Stimulated activated CD4-positive, alpha-beta T cell treated with anti-CD3 and anti-CD28 coated beads, Interleukin-2, amount 100 ng/mL, for 24 hours (primary cell): ENCODE results near the gene ANO7.

Source experiments
- DNase-seq, 2 donors: peaks; one replicate each; pipeline ENCODE4 v3.0.0-alpha.2; 2020

Gene ANO7

GRCh38 chr2:241228860-241229516, 40.5 kb downstream of the ANO7 start:
- DNase-seq, result no peak

- no peak for DNase-seq
Measured at GRCh38 chr2:241229563-241230401, 41.3 kb downstream of the ANO7 start.

GRCh38 chr2:241230435-241230834, 42.0 kb downstream of the ANO7 start:
- no peak for DNase-seq

DNA sequence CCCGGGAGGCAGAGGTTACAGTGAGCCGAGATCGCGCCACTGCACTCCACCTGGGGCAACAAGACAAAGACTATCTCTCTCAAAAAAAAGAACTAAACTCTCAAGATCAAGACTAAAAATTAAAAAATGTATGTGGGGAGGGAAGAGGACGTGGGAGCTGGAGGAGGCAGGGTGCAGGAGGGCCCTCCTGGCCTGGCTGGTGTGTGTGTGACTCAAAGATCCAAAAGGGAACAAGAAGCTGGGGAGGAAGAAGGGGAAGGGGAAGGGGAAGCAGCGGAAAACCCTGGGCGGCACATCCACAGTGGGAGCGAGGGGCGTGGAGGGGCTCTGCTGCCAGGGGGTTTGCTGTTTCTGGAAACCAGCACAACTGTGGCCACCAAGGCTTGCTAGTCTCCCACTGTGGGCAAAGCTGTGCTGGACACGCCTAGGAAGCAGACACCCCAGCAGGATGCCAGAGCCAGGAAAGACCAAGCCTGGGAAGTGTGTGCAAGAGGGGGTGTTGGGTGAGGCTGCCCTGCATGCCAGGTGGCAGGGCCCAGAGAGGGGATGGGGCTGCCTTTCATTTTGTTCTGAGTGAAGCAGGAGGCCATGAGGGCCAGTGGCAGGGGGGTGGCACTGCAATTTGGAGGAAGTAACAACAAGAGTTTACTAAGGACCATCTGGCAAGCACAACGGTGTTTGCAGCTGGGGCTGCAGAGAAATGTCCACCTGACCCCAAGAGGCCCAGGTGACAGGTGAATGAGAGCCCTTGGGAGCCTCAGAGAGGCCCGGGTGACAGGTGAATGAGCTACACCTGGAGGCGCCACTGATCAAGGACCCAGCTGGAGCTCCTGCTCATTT, 44.5 kb downstream of the ANO7 start:
- DNase-seq, result no peak

DNA sequence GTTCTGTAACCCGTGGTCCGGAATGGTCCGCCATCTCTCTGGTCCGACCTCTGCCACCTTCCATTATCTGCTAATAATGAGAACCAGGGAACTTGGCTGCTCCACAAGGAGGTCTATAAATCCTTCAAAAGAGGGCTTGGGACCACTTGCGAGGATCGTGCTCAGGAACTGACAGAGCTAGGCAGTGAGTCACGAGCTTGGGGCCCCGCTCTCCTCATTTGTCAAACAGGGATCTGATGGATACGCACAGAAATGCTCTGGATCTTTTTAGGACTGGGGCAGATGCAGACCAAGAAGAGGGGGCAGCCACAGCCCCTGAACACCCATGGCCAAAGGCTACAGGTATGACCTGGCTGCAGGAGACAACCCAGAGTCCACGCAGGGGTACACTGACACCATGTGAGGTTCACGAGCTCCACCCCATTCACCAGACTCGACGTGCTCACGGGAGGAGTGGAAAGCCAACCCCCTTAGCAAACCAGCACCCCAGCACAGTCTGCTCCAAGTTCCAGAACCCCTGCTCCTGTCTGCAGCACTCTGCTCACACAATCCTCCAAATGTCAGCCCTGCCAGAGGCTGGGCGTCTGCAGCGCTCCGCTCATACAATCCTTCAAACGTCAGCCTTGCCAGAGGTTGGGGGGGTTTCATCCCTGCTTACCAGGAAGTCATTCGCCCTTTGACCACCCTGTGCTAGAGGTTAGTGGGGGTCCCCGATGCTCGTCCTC, 45.8 kb downstream of the ANO7 start:
- DNase-seq, result no peak

- no peak for DNase-seq
Measured at GRCh38 chr2:241234962-241235740, 46.7 kb downstream of the ANO7 start.

DNA sequence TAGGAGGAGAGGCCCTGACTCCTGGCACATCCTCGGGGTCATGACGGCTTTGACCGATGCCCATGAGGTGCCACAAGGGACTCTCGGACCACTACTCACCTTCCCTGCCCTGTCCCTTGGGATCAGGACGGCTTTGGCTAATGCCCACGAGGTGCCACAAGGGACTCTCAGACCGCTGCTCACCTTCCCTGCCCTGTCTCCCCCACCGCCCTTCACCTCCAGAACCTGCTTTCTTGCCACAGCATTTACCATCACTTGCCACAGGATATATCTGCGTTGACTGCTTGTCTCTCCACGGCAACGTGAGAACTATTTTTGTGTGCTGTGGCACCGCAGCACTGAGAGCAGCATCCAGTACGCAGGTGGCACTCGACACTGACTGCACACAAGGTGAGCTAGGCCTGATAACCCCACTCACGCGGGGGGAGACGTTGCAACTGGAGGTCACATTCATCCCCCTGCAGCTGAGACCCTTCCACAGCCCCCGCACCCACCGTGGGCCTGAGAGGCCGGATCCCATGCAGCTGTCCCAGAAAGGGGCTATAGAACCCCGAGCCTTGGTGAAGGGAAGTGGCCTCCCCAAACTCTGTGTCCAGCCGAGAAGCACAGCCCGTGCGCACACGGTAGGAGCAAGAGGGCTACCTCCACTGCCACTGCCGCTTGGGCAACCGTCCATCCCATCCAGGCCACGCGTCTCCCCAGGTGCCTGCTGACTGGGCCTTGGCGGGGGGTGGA, 47.5 kb downstream of the ANO7 start:
- DNase-seq, result no peak

DNA sequence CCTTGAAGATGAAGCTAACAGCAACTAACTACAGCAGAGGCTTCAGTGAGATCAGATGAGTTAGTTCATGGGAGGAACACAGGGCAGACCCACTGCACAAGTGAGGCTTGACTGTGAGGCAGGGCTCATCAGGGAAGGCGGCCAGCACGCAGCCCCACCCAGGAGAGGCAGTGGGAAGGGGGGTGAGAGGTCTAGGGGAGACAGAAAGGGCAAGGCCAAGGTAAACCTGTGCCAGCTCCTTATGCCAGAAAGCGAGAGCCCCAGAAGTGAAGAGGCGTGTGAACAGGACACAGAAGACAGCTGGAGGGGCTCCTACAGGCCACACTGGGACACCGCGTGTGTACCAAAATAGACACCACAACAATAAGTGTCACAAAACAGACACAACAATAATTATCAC, 48.6 kb downstream of the ANO7 start:
- no peak for DNase-seq

- no peak for DNase-seq
Measured at GRCh38 chr2:241237949-241238371, 49.5 kb downstream of the ANO7 start.

DNA sequence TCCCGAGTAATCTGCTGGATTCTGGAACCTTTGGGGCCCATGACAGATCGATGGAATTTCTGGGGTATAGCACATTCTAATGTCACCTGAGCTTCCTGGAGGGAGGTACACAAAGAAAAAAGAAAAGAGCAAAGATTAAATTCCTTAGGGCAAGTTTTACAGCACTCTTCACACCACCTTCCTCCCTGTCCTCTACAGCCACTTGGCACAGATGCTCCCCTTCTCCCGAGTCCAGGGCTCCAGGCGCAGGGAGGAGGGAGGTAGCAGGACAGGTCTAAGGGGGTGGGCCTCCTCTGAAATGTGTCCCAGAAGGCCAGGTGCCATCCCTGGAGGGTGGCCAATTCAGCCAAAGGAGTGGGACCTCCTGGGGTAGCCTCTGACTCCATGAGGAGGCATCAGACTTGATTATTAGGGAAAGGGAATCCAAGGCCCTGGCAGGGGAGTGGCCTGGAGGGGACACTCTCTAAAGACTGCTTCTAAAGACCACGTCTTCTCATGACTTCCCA, 50.3 kb downstream of the ANO7 start:
- no peak for DNase-seq

- DNase-seq, result no peak
Measured at GRCh38 chr2:241239552-241240202, 51.2 kb downstream of the ANO7 start.

DNA sequence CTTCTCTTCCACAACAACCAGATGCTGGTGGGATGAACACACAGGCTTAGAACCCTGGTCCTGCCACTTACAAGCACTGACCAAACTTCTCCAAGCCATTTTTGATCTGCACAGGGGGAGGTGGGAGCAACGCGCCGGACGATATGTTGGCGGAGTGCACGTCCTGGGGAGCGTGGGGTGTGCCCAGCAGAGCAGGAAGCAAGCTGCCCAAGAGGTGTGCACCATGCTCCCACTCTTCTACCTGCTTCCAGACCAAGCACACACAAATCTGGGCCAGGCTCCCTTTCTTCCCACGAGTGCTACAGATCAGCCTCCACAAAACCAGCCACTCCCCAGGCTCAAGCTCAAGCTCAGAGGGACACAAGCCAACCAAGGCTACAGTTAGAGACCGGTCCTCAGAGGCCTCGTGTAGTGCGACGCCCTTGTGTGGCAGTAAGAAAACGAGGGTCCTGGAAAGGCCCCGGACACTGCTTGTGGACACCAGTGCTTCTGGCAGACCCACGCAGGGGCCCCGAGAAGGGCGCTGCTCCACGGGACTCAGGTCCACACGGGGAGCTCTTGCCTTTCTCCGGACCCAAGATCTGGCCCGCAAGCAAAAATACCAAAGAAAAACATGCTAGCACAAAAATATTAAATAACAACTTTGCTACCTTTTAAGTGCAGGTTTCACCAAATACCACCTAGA, 52.0 kb downstream of the ANO7 start:
- no peak for DNase-seq

DNA sequence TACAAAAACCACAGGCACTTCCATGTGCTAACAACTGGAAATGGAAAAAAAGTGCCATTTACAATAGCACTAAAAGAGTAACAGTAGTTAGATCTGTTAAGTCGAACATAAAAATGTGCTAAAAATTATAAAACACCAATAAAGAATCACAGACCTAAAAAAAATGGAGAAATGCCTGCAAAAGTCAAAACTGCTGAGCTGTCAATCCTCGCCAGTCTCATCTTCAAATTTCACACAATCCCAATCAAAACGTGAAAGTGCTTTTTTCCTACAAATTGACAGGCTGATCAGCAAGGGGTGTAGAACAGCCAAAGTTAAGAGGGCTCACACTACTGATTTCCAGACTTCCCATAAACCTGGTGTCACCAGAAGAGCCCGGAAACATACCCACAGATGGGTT, 53.2 kb downstream of the ANO7 start:
- no peak for DNase-seq

- no peak for DNase-seq
Measured at GRCh38 chr2:241242306-241242705, 53.8 kb downstream of the ANO7 start.

DNA sequence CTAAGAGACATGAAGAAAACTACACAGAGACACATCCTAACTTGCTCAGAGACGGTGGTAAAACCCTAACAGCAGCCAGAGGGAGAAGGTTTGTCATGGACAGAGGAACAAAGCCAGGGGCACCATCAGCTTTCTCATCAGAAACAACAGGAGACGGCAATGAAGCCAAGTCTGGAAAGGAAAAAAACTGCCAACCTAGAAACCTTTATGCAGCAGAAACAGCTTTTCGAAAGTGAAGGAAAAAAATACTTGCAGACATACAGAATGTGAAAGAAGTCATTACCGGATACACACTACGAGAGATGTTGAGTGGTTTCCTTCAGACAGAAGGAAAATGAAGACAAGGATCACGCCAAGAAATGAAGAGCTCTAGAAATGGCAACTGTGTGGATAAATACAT, 55.9 kb downstream of the ANO7 start:
- no peak for DNase-seq

DNA sequence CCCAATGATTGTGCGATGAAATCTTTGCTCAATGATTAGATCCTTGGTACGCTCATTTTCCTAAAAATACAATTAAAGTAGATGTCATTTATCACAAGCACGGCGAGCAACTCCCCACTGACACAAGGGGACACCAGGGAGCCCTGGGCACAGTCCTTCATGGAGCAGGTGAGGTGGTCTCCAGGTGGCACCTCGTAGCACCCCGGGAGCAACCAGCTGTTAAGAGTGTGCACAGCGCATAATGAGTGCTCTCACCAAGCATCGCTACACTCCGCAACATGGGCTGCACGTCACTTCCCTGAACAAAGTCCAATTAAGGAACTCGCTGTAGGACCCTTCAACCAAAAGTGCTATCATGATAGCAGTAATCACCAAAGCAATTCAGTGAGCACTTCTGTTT, 59.8 kb downstream of the ANO7 start:
- no peak for DNase-seq

GRCh38 chr2:241248897-241249296, 60.4 kb downstream of the ANO7 start:
- no peak for DNase-seq

- no peak for DNase-seq
Measured at GRCh38 chr2:241249654-241250053, 61.2 kb downstream of the ANO7 start.

GRCh38 chr2:241252778-241253475, 64.5 kb downstream of the ANO7 start:
- no peak for DNase-seq
